Prostate gland (tissue), 2 donors: ENCODE data around the gene APBB3. TPM values are rescaled to one million over a fixed set of nuclear protein-coding genes. Genes with fewer than 3 reads are reported as not detected.
A peak's percentile ranks its signal among the peaks of the same experiment; 100 is the strongest.
"Not testable (repeated sequence)": the region's sequence is repeated elsewhere in the genome, so short reads cannot be mapped to it uniquely, and the experiment has no call there.

ENCODE experiments used
- DNase-seq: peaks from one replicate; pipeline ENCODE4 v3.0.0-alpha.2; 2019; ENCODE audit warnings: low spot score
- H3K27ac ChIP-seq, 2 donors: fragments of 200-600 bp; sonication (generic); 2 replicates each; pipeline ENCODE4 v1.5.1; 2017 to 2019
- H3K27me3 ChIP-seq: fragments of 200-600 bp; sonication (generic); replicated peaks from 2 replicates; pipeline ENCODE4 v1.5.1; 2019; ENCODE audit not compliant: insufficient read depth
- H3K36me3 ChIP-seq, 2 donors: fragments of 200-600 bp; sonication (generic); 1 replicate in 1 of 2; 2 replicates in 1 of 2; pipeline versions ENCODE4 v1.5.1 to v1.8.1; 2017 to 2019
- H3K4me1 ChIP-seq: fragments of 200-600 bp; sonication (generic); replicated peaks from 2 replicates; pipeline ENCODE4 v1.5.1; 2019
- H3K4me3 ChIP-seq, 2 donors: fragments of 200-600 bp; sonication (generic); 2 replicates each; pipeline ENCODE4 v1.5.1; 2017 to 2019
- H3K9me3 ChIP-seq: fragments of 200-600 bp; sonication (generic); 2 replicates; pipeline ENCODE4 v1.5.1; 2017
- POLR2A ChIP-seq: fragments of 450-650 bp; IDR thresholded peaks from one replicate; pipeline ENCODE4 v1.6.1; 2016; ENCODE audit warnings: antibody characterized with exemption, mild to moderate bottlenecking
- POLR2AphosphoS5 ChIP-seq: sonication (generic); formaldehyde crosslinking; IDR thresholded peaks from one replicate; pipeline ENCODE4 v1.6.1; 2017; ENCODE audit warnings: antibody characterized with exemption
- WGBS: methylation state at CpG from one replicate; pipeline ENCODE4 v1.1.5; 2018; 5-methylcytosine and 5-hydroxymethylcytosine counted together
- intact Hi-C: fragments of 100-400 bp; cut with DNase I; formaldehyde crosslinking; loops from one replicate; pipeline ENCODE4 v1.14.2; 2022
- total RNA-seq, 2 donors: library from RNA; depleted of rRNA; stranded (reverse); fragments of >200 nt; gene quantifications; one replicate each; pipeline ENCODE4 v1.1.0, GENCODE V29; 2016
- TF ChIP-seq, protein P1 (sequence below), 4 experiments: fragments of 200-600 bp in 2 of 4; fragments of 450-650 bp in 2 of 4; sonication (generic) in 2 of 4; IDR thresholded peaks; 1 replicate in 3 of 4; 2 replicates in 1 of 4; pipeline ENCODE4 v1.5.1; 2016 to 2019; ENCODE audit warnings: antibody characterized with exemption in 4 of 4, mild to moderate bottlenecking in 2 of 4, moderate library complexity in 2 of 4

The APBB3 gene
- total RNA-seq, 2 donors from 2014 or later = 23.7 to 70.7 TPM

GRCh38 chr5:140598836-140599235 is 34.4 kb upstream of the APBB3 start:
- Histone ChIP-seq H3K27ac (no peak overlapping the region), H3K9me3 (no peaks in the 10 kb centered on the region), H3K36me3 (no peaks in the 10 kb centered on the region), H3K4me1 (no peaks in the 10 kb centered on the region), H3K27me3 (no peaks in the 10 kb centered on the region), H3K4me3 (no peak overlapping the region)
- intact Hi-C loops = no loop called here
- TF ChIP-seq, protein P1, sequence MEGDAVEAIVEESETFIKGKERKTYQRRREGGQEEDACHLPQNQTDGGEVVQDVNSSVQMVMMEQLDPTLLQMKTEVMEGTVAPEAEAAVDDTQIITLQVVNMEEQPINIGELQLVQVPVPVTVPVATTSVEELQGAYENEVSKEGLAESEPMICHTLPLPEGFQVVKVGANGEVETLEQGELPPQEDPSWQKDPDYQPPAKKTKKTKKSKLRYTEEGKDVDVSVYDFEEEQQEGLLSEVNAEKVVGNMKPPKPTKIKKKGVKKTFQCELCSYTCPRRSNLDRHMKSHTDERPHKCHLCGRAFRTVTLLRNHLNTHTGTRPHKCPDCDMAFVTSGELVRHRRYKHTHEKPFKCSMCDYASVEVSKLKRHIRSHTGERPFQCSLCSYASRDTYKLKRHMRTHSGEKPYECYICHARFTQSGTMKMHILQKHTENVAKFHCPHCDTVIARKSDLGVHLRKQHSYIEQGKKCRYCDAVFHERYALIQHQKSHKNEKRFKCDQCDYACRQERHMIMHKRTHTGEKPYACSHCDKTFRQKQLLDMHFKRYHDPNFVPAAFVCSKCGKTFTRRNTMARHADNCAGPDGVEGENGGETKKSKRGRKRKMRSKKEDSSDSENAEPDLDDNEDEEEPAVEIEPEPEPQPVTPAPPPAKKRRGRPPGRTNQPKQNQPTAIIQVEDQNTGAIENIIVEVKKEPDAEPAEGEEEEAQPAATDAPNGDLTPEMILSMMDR (IDR thresholded peaks at IDR 0.05) = no peak
- TF ChIP-seq POLR2AphosphoS5 (no peak), POLR2A (no peak)
- no peak for DNase-seq
- WGBS = 56% methylated on average over 2 of the region's 2 CpGs

DNA sequence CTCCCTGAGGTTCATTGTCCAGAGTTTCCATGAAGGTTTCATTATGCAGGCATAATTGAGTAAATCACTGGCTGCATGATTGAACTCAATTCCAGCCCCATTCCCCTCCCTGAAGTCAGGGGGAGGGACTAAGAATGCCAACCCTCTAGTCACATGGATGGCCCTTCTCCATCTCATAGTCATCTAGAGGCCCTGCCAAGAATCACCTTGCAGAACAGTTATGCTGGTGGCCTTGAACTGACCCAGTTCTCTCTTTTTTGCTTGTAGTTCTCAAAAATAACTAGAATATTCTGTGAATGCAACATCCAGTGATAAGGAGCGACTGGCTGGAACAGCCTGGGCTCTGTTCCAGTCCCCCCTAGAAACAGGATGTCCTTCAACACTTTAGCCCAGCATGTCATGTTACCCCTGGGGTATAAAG is 31.9 kb upstream of the APBB3 start:
- WGBS = 62% methylated on average over 1 of the region's 1 CpG
- no peaks in the 10 kb centered on the region for H3K27me3 ChIP-seq
- H3K4me3 ChIP-seq = no peak overlapping the region
- H3K27ac ChIP-seq = no peak overlapping the region
- DNase-seq = no peak
- no peaks in the 10 kb centered on the region for H3K36me3 ChIP-seq
- H3K9me3 ChIP-seq = no peaks in the 10 kb centered on the region
- H3K4me1 ChIP-seq = no peaks in the 10 kb centered on the region
- intact Hi-C loops = no loop called here
- TF ChIP-seq POLR2A = no peak
- TF ChIP-seq, protein P1 (IDR thresholded peaks at IDR 0.05) = no peak
- no peak for TF ChIP-seq POLR2AphosphoS5

DNA sequence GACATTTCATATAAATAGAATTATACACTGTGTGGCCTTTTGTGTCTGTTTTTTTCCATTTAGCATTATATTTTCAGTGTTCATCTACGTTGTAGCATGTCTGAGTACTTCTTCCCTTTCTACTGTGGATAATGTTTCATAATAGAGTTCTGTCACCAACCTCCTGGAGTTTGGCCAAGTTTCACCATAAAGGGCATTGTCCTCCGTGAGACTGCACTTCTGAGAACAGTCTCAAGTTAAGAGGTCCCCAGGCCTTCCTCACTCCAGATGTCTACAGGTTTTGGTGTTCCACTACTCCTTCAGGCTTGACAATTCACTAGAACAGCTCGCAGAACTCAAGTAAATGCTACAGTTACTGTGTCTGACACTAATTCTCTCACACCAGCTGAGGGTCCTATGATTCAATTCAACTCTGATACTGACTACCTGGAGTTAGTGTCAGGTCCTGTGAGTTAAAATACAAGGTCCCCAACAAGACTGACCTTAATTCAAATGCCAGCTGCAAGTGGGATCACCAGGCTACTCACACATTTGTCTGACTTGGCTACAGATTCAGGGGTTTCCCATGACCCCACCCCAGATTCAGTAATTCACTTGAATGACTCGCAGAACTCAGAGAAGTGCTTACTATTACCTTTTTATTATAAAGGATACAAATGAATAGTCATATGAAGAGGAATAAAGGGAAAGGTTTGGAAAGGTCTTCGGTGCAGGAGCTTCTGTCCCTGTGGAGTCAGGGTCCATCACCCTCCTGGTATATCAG is 31.3 kb upstream of the APBB3 start:
- WGBS = 68% methylated on average over 5 of the region's 5 CpGs
- Histone ChIP-seq H3K27me3 (no peaks in the 10 kb centered on the region), H3K4me1 (no peaks in the 10 kb centered on the region), H3K4me3 (no peak overlapping the region), H3K36me3 (no peaks in the 10 kb centered on the region), H3K9me3 (no peaks in the 10 kb centered on the region), H3K27ac (no peak overlapping the region)
- DNase-seq = no peak
- TF ChIP-seq POLR2AphosphoS5 (no peak), POLR2A (no peak)
- TF ChIP-seq, protein P1 (IDR thresholded peaks at IDR 0.05) = no peak
- intact Hi-C loops = no loop called here

DNA sequence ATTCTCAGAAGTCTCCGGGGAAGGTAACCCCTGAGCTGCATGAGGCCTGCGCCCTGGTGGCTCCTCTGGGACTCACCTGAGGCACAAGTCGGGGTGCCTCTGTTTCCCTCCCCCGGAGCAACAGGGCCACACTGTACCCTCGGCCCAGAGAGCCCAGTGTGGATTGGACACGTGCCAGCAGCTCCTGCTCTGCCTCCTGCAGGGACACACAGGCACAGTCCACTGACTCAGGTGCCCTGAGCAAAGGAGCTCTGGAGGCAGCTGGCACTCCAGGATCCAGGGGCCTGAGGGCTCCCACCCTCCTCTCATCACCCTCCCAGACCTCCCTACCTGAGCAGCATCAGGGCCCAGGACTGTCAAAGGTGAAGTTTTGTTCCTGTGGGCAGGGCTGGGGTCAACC is 29.8 kb upstream of the APBB3 start:
- no peaks in the 10 kb centered on the region for H3K27me3 ChIP-seq
- TF ChIP-seq POLR2AphosphoS5 (no peak), POLR2A (no peak)
- TF ChIP-seq, protein P1 (IDR thresholded peaks at IDR 0.05) = no peak
- DNase-seq = no peak
- no peak overlapping the region for H3K27ac ChIP-seq
- no peak overlapping the region for H3K4me3 ChIP-seq
- no peaks in the 10 kb centered on the region for H3K9me3 ChIP-seq
- H3K4me1 ChIP-seq = no peaks in the 10 kb centered on the region
- no peaks in the 10 kb centered on the region for H3K36me3 ChIP-seq
- intact Hi-C loops = no loop called here
- WGBS = 69% methylated on average over 6 of the region's 6 CpGs

DNA sequence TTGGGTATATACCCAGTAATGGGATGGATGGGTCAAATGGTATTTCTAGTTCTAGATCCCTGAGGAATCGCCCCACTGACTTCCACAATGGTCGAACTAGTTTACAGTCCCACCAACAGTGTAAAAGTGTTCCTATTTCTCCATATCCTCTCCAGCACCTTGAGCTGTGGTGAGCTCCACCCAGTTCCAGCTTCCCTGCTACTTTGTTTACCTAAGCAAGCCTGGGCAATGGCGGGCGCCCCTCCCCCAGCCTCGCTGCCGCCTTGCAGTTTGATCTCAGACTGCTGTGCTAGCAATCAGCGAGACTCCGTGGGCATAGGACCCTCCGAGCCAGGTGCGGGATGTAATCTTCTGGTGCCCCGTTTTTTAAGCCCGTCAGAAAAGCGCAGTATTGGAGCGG is 28.7 kb upstream of the APBB3 start:
- H3K4me1 ChIP-seq, H3K27me3 ChIP-seq, H3K4me3 ChIP-seq, intact Hi-C loops, H3K9me3 ChIP-seq, H3K36me3 ChIP-seq, H3K27ac ChIP-seq: not testable (repeated sequence)
- 39% methylated on average over 12 of the region's 14 CpGs for WGBS
- peak; percentile 38 for DNase-seq
